ENCODE data around the gene SAG.

The SAG gene

GRCh38 chr2:233358335-233358734, 50.7 kb downstream of the SAG start:
- Histone ChIP-seq H3K56ac (ENCODE audit: low read length) (no peak overlapping the region), H4K5ac (ENCODE audit: low read length) (no peak overlapping the region), H2BK15ac (replicated peaks; ENCODE audit: low read depth) (no peak overlapping the region), H3K79me1 (ENCODE audit: low read length) (peaks cover 6% of the 10 kb centered on the region), H3K36me3 (ENCODE audit: control insufficient read depth, insufficient read depth, low read length) (no peaks in the 10 kb centered on the region), H2BK5ac (ENCODE audit: low read length) (no peak overlapping the region), H3K27ac (ENCODE audit: low read depth, low read length) (no peak overlapping the region), H4K8ac (ENCODE audit: low read depth, low read length) (no peak overlapping the region), H3K9ac (ENCODE audit: low read length) (no peak overlapping the region), H2AK5ac (ENCODE audit: low read length) (no peak overlapping the region), H2BK120ac (ENCODE audit: low read depth, low read length) (no peak overlapping the region), H3K18ac (ENCODE audit: low read length) (no peak overlapping the region), H3K4me1 (ENCODE audit: control insufficient read depth, low read depth, low read length) (no peaks in the 10 kb centered on the region), H3K27me3 (ENCODE audit: insufficient read depth, low read length, poor library complexity) (no peaks in the 10 kb centered on the region), H3K4ac (ENCODE audit: low read depth, low read length) (no peak overlapping the region), H3K79me2 (ENCODE audit: control insufficient read depth, insufficient read depth, low read length) (no peaks in the 10 kb centered on the region), H3K4me3 (ENCODE audit: low read length) (no peak overlapping the region), H3K4me2 (ENCODE audit: low read length) (no peak overlapping the region), H3K23ac (ENCODE audit: low read length) (no peak overlapping the region)
- WGBS (ENCODE audit: extremely low coverage, insufficient coverage, low lambda C conversion rate): no CpG with 5 or more reads among the region's 4 CpGs
- DNase-seq: no peak

DNA sequence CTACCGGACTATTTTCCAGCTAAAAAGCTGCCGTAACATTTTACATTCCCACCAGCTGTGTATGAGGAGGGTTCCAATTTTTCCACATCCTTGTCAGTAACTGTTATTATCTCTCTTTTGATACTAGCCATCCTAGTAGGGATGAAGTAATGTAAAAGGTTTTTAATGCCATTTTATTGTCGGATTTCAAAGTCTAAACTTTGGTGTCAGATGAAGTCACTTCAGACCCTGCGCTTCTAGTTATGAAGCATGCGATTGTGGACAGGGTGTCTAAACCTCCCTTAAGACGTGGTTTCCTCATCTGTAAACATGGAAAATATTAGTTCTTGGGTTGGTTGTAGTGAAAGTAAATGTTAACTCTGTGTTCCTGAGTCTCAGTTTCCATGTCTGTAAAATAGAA, 51.3 kb downstream of the SAG start:
- H3K4me1 ChIP-seq (ENCODE audit: control insufficient read depth, low read depth, low read length): no peaks in the 10 kb centered on the region
- no CpG with 5 or more reads among the region's 6 CpGs for WGBS (ENCODE audit: extremely low coverage, insufficient coverage, low lambda C conversion rate)
- no peak overlapping the region for H4K5ac ChIP-seq (ENCODE audit: low read length)
- H3K4ac ChIP-seq (ENCODE audit: low read depth, low read length): no peak overlapping the region
- H3K4me3 ChIP-seq (ENCODE audit: low read length): no peak overlapping the region
- H3K9ac ChIP-seq (ENCODE audit: low read length): no peak overlapping the region
- no peak overlapping the region for H4K8ac ChIP-seq (ENCODE audit: low read depth, low read length)
- no peaks in the 10 kb centered on the region for H3K27me3 ChIP-seq (ENCODE audit: insufficient read depth, low read length, poor library complexity)
- no peak for DNase-seq
- H3K23ac ChIP-seq (ENCODE audit: low read length): no peak overlapping the region
- H3K56ac ChIP-seq (ENCODE audit: low read length): no peak overlapping the region
- no peak overlapping the region for H3K4me2 ChIP-seq (ENCODE audit: low read length)
- no peak overlapping the region for H2BK15ac ChIP-seq (replicated peaks; ENCODE audit: low read depth)
- no peak overlapping the region for H2BK120ac ChIP-seq (ENCODE audit: low read depth, low read length)
- no peak overlapping the region for H2BK5ac ChIP-seq (ENCODE audit: low read length)
- no peak overlapping the region for H2AK5ac ChIP-seq (ENCODE audit: low read length)
- no peaks in the 10 kb centered on the region for H3K79me2 ChIP-seq (ENCODE audit: control insufficient read depth, insufficient read depth, low read length)
- peaks cover 6% of the 10 kb centered on the region for H3K79me1 ChIP-seq (ENCODE audit: low read length)
- no peak overlapping the region for H3K18ac ChIP-seq (ENCODE audit: low read length)
- no peak overlapping the region for H3K27ac ChIP-seq (ENCODE audit: low read depth, low read length)
- H3K36me3 ChIP-seq (ENCODE audit: control insufficient read depth, insufficient read depth, low read length): no peaks in the 10 kb centered on the region

- H4K5ac ChIP-seq (ENCODE audit: low read length): no peak overlapping the region
- H2BK120ac ChIP-seq (ENCODE audit: low read depth, low read length): no peak overlapping the region
- no peak overlapping the region for H2BK5ac ChIP-seq (ENCODE audit: low read length)
- H3K4me2 ChIP-seq (ENCODE audit: low read length): no peak overlapping the region
- H3K18ac ChIP-seq (ENCODE audit: low read length): no peak overlapping the region
- no peak for DNase-seq
- H3K4me3 ChIP-seq (ENCODE audit: low read length): no peak overlapping the region
- no peaks in the 10 kb centered on the region for H3K27me3 ChIP-seq (ENCODE audit: insufficient read depth, low read length, poor library complexity)
- H2BK15ac ChIP-seq (replicated peaks; ENCODE audit: low read depth): no peak overlapping the region
- no peaks in the 10 kb centered on the region for H3K4me1 ChIP-seq (ENCODE audit: control insufficient read depth, low read depth, low read length)
- H3K36me3 ChIP-seq (ENCODE audit: control insufficient read depth, insufficient read depth, low read length): no peaks in the 10 kb centered on the region
- H3K9ac ChIP-seq (ENCODE audit: low read length): no peak overlapping the region
- peaks cover 6% of the 10 kb centered on the region for H3K79me1 ChIP-seq (ENCODE audit: low read length)
- no peaks in the 10 kb centered on the region for H3K79me2 ChIP-seq (ENCODE audit: control insufficient read depth, insufficient read depth, low read length)
- no peak overlapping the region for H3K4ac ChIP-seq (ENCODE audit: low read depth, low read length)
- H4K8ac ChIP-seq (ENCODE audit: low read depth, low read length): no peak overlapping the region
- WGBS (ENCODE audit: extremely low coverage, insufficient coverage, low lambda C conversion rate): no CpG with 5 or more reads among the region's 3 CpGs
- no peak overlapping the region for H3K23ac ChIP-seq (ENCODE audit: low read length)
- H3K56ac ChIP-seq (ENCODE audit: low read length): no peak overlapping the region
- no peak overlapping the region for H2AK5ac ChIP-seq (ENCODE audit: low read length)
- H3K27ac ChIP-seq (ENCODE audit: low read depth, low read length): no peak overlapping the region
Measured at GRCh38 chr2:233359823-233360222, 52.2 kb downstream of the SAG start.

GRCh38 chr2:233360771-233361176, 53.2 kb downstream of the SAG start:
- H3K27ac ChIP-seq (ENCODE audit: low read depth, low read length): no peak overlapping the region
- no peak overlapping the region for H4K8ac ChIP-seq (ENCODE audit: low read depth, low read length)
- H3K23ac ChIP-seq (ENCODE audit: low read length): no peak overlapping the region
- H3K79me2 ChIP-seq (ENCODE audit: control insufficient read depth, insufficient read depth, low read length): no peaks in the 10 kb centered on the region
- H3K56ac ChIP-seq (ENCODE audit: low read length): no peak overlapping the region
- no peaks in the 10 kb centered on the region for H3K27me3 ChIP-seq (ENCODE audit: insufficient read depth, low read length, poor library complexity)
- H3K36me3 ChIP-seq (ENCODE audit: control insufficient read depth, insufficient read depth, low read length): no peaks in the 10 kb centered on the region
- H4K5ac ChIP-seq (ENCODE audit: low read length): no peak overlapping the region
- H2BK5ac ChIP-seq (ENCODE audit: low read length): no peak overlapping the region
- no peak overlapping the region for H3K18ac ChIP-seq (ENCODE audit: low read length)
- peaks cover 6% of the 10 kb centered on the region for H3K79me1 ChIP-seq (ENCODE audit: low read length)
- H3K4me2 ChIP-seq (ENCODE audit: low read length): no peak overlapping the region
- no peak overlapping the region for H3K4ac ChIP-seq (ENCODE audit: low read depth, low read length)
- WGBS (ENCODE audit: extremely low coverage, insufficient coverage, low lambda C conversion rate): no CpG with 5 or more reads among the region's 4 CpGs
- H2AK5ac ChIP-seq (ENCODE audit: low read length): no peak overlapping the region
- no peak overlapping the region for H2BK15ac ChIP-seq (replicated peaks; ENCODE audit: low read depth)
- H3K4me3 ChIP-seq (ENCODE audit: low read length): no peak overlapping the region
- H3K9ac ChIP-seq (ENCODE audit: low read length): no peak overlapping the region
- no peaks in the 10 kb centered on the region for H3K4me1 ChIP-seq (ENCODE audit: control insufficient read depth, low read depth, low read length)
- no peak overlapping the region for H2BK120ac ChIP-seq (ENCODE audit: low read depth, low read length)
- DNase-seq: peak; percentile 83

DNA sequence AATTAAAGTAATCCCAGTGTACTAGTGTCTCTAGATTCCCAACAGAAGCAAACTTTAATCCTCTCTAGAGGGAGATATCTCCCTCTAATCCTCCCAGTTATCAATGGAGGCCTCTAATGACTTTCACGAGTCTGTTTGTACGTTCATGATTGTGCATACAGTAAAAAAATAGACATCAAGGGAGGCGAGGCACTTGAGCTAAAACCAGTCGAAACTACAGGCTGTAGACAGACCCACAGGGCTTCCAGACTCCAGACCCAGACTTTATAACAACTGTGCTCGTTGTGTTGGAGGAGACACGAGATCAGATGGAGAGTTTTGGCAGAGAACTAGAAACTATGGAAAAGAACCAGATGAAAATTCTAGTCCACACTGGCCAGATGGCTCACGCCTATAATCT, 53.7 kb downstream of the SAG start:
- no peak overlapping the region for H2AK5ac ChIP-seq (ENCODE audit: low read length)
- H4K8ac ChIP-seq (ENCODE audit: low read depth, low read length): no peak overlapping the region
- no peaks in the 10 kb centered on the region for H3K4me1 ChIP-seq (ENCODE audit: control insufficient read depth, low read depth, low read length)
- no peak overlapping the region for H3K4ac ChIP-seq (ENCODE audit: low read depth, low read length)
- no peak overlapping the region for H3K18ac ChIP-seq (ENCODE audit: low read length)
- H2BK120ac ChIP-seq (ENCODE audit: low read depth, low read length): no peak overlapping the region
- H3K79me2 ChIP-seq (ENCODE audit: control insufficient read depth, insufficient read depth, low read length): no peaks in the 10 kb centered on the region
- no CpG with 5 or more reads among the region's 7 CpGs for WGBS (ENCODE audit: extremely low coverage, insufficient coverage, low lambda C conversion rate)
- no peak overlapping the region for H3K9ac ChIP-seq (ENCODE audit: low read length)
- H2BK15ac ChIP-seq (replicated peaks; ENCODE audit: low read depth): no peak overlapping the region
- no peak overlapping the region for H4K5ac ChIP-seq (ENCODE audit: low read length)
- no peak overlapping the region for H3K23ac ChIP-seq (ENCODE audit: low read length)
- no peak overlapping the region for H3K4me2 ChIP-seq (ENCODE audit: low read length)
- DNase-seq: no peak
- H3K27ac ChIP-seq (ENCODE audit: low read depth, low read length): no peak overlapping the region
- no peaks in the 10 kb centered on the region for H3K36me3 ChIP-seq (ENCODE audit: control insufficient read depth, insufficient read depth, low read length)
- H3K79me1 ChIP-seq (ENCODE audit: low read length): peaks cover 6% of the 10 kb centered on the region
- H2BK5ac ChIP-seq (ENCODE audit: low read length): no peak overlapping the region
- H3K4me3 ChIP-seq (ENCODE audit: low read length): no peak overlapping the region
- no peaks in the 10 kb centered on the region for H3K27me3 ChIP-seq (ENCODE audit: insufficient read depth, low read length, poor library complexity)
- no peak overlapping the region for H3K56ac ChIP-seq (ENCODE audit: low read length)

- Histone ChIP-seq H2BK5ac (ENCODE audit: low read length) (no peak overlapping the region), H4K5ac (ENCODE audit: low read length) (no peak overlapping the region), H3K4me2 (ENCODE audit: low read length) (no peak overlapping the region), H3K36me3 (ENCODE audit: control insufficient read depth, insufficient read depth, low read length) (no peaks in the 10 kb centered on the region), H3K27ac (ENCODE audit: low read depth, low read length) (no peak overlapping the region), H3K9ac (ENCODE audit: low read length) (no peak overlapping the region), H3K23ac (ENCODE audit: low read length) (no peak overlapping the region), H3K79me2 (ENCODE audit: control insufficient read depth, insufficient read depth, low read length) (no peaks in the 10 kb centered on the region), H2AK5ac (ENCODE audit: low read length) (no peak overlapping the region), H4K8ac (ENCODE audit: low read depth, low read length) (no peak overlapping the region), H3K4me3 (ENCODE audit: low read length) (no peak overlapping the region), H2BK15ac (replicated peaks; ENCODE audit: low read depth) (no peak overlapping the region), H3K18ac (ENCODE audit: low read length) (no peak overlapping the region), H3K4me1 (ENCODE audit: control insufficient read depth, low read depth, low read length) (no peaks in the 10 kb centered on the region), H3K27me3 (ENCODE audit: insufficient read depth, low read length, poor library complexity) (no peaks in the 10 kb centered on the region), H3K79me1 (ENCODE audit: low read length) (peaks cover 3% of the 10 kb centered on the region), H3K4ac (ENCODE audit: low read depth, low read length) (no peak overlapping the region), H3K56ac (ENCODE audit: low read length) (no peak overlapping the region), H2BK120ac (ENCODE audit: low read depth, low read length) (no peak overlapping the region)
- WGBS (ENCODE audit: extremely low coverage, insufficient coverage, low lambda C conversion rate): no CpG with 5 or more reads among the region's 2 CpGs
- DNase-seq: no peak
Measured at GRCh38 chr2:233362742-233363141, 55.1 kb downstream of the SAG start.
